HG02840 (cell line): ENCODE results near the gene CHD5.
"Not testable (repeated sequence)": the region's sequence is repeated elsewhere in the genome, so short reads cannot be mapped to it uniquely, and the experiment has no call there.

Experiments
- ATAC-seq: cut with Tn5 transposase; IDR thresholded peaks from one replicate; pipeline ENCODE4 v1.9.1; 2021; ENCODE audit warnings: mild to moderate bottlenecking, moderate library complexity, moderate number of reproducible peaks; ENCODE audit not compliant: unreplicated experiment, low FRiP score

Gene CHD5

DNA sequence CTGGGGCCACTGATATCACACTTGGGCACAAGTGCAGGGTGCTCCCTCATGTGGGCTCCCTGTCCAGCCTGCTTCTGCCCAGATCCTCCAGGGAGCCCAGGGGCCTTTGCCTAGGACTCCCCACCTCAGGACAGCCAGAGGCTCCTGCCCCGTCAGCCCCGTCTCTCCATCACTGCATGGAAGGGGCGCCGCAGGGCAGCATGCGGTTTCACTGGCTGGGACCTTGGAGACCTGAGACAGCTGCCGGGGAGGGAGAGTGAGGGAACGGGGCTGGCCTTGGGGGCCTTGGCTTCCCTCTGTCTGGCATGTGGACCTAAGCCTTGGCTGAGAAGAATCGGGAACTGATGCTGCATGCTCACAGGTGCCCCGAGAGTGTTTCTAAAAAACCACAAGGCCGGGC lies 87.9 kb downstream of the CHD5 start:
- no peak for ATAC-seq

DNA sequence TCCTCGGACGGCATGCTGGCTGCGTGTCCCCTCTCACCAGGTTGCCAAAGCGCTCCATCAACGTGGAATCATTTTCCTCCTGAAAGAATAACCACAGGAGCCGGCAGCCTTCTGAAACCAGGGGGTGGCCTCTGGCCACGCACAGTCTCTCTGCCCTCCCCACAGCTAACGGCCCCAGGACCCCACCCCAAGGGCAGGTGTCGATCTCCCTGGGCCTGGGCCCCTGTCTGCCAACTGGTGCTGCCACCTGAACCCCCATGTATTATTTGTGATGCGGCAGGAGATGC lies 88.4 kb downstream of the CHD5 start:
- ATAC-seq, result no peak

DNA sequence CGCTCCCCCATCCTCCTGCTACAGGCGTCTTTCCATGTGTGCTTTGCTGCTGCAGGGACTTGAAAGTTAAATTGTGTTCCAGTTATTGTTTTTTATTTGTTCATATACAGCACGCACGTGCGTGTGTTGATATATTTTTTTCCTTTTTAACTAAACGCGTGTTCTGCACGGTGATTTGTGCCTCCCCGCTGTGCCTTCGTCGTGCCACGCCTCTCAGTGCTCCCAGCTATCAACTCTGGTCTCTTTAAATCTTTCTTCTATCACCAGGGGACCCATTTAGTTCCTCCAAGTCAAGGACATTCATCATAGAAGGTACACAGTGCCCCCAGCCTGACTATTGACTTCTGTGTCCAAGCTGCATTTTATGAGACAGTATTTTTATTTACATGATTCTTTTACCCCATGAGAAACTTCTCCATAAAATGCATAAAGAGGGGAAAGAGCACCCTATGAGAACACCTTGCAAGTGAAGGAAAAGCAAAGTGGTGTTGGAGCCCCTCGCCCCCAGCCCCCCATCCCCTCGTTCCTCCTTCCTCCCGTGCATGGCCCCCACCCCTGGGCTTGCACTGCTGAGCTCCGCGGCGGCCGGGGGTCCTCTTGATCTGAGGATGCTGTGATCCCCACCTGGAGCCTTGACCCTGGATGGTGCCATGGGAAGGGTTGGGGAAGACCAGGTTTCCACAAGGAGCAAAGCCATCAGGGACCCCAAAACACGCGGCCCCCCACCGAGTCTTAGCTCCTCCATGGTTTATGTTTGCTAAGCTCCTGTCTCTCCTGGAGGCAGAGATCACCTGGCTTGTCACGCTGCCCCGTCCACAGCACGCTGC lies 88.9 kb downstream of the CHD5 start:
- no peak for ATAC-seq

- ATAC-seq, result no peak
Measured at GRCh38 chr1:6090288-6090687, 89.8 kb downstream of the CHD5 start.

DNA sequence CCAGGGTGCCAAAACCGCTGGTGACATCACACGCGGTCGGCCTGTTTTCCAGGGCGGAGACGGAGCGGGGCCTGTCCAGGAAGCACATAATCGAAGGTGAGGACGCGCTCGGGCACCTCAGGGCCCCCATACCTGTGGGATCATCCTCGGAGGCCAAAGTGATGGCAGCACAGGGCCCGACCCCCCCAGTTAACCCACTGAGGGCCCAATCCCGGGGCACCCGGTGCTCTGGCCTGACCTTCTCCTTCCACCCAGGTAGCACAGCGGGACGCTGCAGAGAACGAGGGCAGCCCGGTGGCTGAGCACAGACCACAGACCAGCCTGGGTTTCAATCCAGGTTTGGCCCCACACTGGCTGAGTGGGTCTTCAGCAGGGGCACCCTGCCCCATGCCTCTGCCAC lies 91.2 kb downstream of the CHD5 start:
- ATAC-seq, result no peak

DNA sequence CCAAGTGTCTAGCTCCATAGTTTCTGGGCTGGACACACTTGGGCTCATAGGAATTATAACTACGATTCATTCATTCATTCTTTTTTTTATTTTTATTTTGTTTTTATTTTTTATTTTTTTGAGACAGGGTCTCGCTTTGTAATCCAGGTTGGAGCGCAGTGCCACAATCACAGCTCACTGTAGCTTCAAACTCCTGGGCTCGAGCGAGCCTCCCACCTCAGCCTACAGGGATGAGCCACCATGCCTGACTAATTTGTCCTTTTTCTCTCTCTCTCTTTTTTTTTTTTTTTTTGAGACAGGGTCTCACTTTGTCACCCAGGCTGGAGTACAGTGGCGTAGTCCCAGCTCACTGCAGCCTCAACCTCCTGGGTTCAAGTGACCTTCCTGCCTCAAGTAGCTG lies 92.2 kb downstream of the CHD5 start:
- ATAC-seq, result no peak

DNA sequence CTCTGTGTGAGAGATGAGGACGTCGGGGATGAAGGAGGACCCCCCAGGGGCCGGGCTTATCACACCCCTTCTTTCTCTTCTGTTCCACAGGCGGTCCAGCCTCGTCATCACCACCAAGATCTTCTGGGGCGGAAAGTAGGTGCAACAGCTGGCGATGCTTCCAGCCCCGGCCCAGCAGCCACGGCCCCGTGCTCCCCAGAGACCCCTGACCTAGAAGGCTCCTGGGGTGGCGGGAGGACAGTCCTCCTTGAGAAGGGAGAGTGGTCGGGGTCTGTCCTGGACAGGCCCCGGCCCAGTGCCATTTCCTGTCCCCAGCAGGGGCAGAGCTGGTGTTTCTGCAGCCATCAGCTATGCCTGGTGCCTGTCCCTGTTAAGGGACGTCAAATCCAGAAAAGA lies 92.7 kb downstream of the CHD5 start:
- ATAC-seq, result no peak

- no peak for ATAC-seq
Measured at GRCh38 chr1:6086762-6087376, 93.3 kb downstream of the CHD5 start.

- ATAC-seq, result no peak
Measured at GRCh38 chr1:6086358-6086757, 93.8 kb downstream of the CHD5 start.

DNA sequence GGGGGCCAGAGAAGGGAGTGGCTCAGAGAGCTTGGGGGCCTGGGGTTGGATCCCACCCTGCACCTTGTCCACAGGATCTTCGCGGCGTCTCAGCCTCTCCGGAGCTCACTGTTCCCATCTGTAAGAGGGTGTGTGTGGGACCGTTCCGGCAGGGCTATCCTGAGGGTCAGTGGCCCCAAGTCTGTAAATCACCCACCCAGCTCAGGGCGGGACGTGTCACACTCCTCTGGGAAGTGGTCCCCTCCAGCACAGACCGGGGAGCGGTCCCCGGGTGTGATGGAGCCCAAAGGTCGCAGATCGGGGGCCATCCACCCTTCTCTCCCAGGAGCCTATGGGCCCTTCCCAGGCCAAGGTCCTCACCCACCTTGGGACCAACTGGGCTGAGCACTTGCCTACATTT lies 94.5 kb downstream of the CHD5 start:
- no peak for ATAC-seq

DNA sequence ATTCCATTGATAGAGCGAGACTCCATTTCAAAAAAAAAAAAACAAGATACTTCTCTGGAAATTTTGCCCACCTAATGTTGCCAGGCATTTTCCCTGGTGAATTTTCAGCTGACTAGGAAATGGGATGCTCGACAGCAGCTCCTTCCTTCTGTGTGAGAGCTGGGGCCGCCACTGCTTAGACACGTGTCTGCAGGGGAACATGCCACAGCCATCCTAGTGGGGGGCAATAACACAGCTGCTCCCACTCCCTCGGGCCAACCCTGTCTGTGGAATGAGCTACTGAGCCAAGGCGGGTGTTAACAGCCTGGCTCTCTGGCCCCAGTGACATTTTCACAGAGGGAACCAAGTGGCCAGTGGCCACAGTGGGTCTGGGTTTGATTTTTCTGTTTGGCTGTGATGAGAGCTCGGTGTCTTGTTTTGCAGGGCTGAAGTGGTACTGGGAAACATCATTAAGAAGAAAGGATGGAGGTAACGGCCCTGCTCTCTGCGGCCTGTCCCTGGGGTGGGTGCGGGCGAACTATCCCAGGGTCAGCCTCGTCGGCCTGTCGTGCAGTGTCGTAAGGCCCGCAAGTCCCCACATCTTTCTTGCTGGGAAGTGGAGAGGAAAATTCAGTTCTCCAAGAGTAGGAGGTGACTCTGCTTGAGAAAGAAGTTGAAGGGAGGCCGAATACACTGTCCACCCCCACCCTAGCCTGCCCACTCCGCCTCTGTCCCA lies 95.2 kb downstream of the CHD5 start:
- ATAC-seq, result no peak

DNA sequence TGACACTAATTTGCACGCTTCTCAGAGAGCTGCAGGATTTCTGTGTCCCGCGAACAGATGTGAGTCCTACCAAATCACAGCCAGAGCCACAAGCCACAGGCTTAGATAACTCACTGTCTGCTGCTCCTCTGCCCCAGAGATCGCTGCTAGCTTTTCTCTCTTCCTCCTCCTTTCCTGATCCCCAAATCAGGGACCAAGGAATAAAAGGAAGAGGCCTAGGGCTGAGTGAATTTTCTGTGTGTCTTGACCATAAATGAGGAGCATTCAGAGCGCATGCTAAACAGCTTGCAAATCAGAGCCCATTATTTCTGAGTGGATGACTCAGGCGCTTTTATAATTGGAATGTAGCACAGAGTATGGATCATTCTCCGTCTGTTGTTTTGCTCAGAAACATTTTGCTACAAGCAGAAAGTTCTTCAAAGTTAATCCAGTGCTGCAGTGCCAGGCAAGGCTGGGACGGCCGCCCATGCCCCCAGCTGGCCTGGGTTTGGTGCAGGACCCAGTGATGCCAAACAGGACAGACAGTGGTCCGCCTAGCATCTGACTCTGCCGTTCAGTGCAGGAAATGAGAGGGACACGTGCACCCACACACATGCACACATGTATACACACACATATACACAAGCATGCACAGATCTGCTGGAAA lies 96.2 kb downstream of the CHD5 start:
- no peak for ATAC-seq

GRCh38 chr1:6083385-6083784 lies 96.7 kb downstream of the CHD5 start:
- ATAC-seq, result no peak

DNA sequence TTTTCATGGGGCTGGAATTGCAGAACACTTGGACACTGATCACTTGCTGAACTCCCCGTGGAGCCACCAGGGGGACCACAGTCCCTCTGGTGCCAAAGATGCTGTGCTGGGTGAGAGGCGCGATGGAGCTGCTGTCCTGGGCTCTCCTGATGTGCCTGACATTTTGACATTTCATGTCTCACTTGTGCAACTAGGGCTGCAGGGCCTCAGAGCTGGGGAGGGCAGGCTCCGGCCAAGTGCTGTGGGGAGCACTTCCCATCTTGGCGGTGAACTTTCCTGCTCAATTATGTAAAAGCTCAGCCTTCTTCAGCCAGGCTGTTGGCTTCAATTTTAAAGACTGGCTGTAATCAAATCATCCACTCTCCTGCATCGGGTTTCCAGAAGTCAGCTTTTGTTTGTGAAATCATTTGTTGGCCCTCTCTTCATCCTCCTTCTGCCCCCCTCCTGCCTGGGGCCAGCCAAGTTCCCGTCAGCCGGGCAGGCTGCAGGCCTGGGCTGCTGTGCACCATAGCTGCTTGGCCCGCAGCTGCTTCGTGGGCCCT lies 97.6 kb downstream of the CHD5 start:
- no peak for ATAC-seq

GRCh38 chr1:6081901-6082300 lies 98.2 kb downstream of the CHD5 start:
- no peak for ATAC-seq

- no peak for ATAC-seq
Measured at GRCh38 chr1:6080469-6080868, 99.7 kb downstream of the CHD5 start.

GRCh38 chr1:6077919-6078318 lies 102.2 kb downstream of the CHD5 start:
- no peak for ATAC-seq

DNA sequence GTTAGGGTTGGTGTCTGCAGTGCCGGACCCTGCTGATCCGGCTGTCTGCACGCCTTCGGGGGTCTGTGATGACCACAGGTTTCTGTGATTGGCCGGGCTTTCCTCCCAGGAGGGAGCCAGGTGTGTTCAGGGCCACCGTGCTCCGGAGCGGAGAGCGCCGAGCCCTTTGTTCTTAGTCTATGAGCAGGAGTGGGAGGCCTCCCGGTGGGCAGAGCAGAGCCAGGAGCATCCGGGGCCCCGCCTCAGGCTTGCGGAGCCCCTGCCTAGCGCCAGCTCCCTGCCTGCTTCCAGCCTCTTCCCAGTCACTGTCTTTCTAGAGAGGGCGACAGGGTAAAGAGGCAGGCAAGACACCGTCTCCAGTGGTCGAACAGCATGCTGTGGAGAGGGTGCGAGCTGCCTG lies 102.6 kb downstream of the CHD5 start:
- ATAC-seq, result no peak

- ATAC-seq, result not testable (repeated sequence)
Measured at GRCh38 chr1:6077061-6077460, 103.1 kb downstream of the CHD5 start.

DNA sequence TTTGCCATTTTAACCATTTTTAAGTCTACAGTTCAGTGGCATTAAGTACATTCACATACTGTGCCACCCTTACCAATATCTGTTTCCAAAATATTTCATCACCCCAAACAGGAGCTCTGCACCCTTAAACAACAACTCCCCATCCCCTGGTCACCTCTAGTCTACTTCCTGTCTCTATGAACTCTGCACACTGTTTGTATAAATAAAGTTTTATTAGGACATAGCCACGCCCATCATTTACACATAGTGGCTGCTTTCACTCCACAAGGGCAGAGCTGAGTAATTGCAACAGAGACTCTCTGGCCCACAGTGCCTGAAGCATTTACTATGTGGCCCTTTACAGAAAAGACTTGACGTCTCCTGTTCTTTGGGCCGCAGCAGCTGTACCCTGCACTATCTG lies 104.4 kb downstream of the CHD5 start:
- ATAC-seq, result no peak
